ENCODE measurements around the gene EYS. TPM values are rescaled to one million over a fixed set of nuclear protein-coding genes. Genes with fewer than 3 reads are reported as not detected.

Gene EYS
- total RNA-seq, 2 donors from 2014 or later, result 0.18 to 3.5 TPM

GRCh38 chr6:63821442-63821841 is 1885.6 kb downstream of the EYS start:
- Histone ChIP-seq H3K36me3 (no peaks in the 10 kb centered on the region), H3K4me3 (no peak overlapping the region), H3K9me3 (no peaks in the 10 kb centered on the region), H3K27me3 (replicated peaks; ENCODE audit: insufficient read depth) (no peaks in the 10 kb centered on the region), H3K4me1 (replicated peaks) (no peaks in the 10 kb centered on the region), H3K27ac (no peak overlapping the region)
- TF ChIP-seq, protein P1, sequence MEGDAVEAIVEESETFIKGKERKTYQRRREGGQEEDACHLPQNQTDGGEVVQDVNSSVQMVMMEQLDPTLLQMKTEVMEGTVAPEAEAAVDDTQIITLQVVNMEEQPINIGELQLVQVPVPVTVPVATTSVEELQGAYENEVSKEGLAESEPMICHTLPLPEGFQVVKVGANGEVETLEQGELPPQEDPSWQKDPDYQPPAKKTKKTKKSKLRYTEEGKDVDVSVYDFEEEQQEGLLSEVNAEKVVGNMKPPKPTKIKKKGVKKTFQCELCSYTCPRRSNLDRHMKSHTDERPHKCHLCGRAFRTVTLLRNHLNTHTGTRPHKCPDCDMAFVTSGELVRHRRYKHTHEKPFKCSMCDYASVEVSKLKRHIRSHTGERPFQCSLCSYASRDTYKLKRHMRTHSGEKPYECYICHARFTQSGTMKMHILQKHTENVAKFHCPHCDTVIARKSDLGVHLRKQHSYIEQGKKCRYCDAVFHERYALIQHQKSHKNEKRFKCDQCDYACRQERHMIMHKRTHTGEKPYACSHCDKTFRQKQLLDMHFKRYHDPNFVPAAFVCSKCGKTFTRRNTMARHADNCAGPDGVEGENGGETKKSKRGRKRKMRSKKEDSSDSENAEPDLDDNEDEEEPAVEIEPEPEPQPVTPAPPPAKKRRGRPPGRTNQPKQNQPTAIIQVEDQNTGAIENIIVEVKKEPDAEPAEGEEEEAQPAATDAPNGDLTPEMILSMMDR (IDR thresholded peaks at IDR 0.05), result no peak
- TF ChIP-seq POLR2A (IDR thresholded peaks at IDR 0.05) (no peak), POLR2AphosphoS5 (IDR thresholded peaks at IDR 0.05) (no peak)
- intact Hi-C loops (cut with DNase I), result no loop called here
- 62% methylated on average over 1 of the region's 1 CpG for WGBS
- no peak for DNase-seq (ENCODE audit: low spot score)

GRCh38 chr6:63819831-63820230 is 1887.2 kb downstream of the EYS start:
- DNase-seq (ENCODE audit: low spot score), result no peak
- Histone ChIP-seq H3K4me1 (replicated peaks) (no peaks in the 10 kb centered on the region), H3K27ac (no peak overlapping the region), H3K27me3 (replicated peaks; ENCODE audit: insufficient read depth) (no peaks in the 10 kb centered on the region), H3K36me3 (no peaks in the 10 kb centered on the region), H3K4me3 (no peak overlapping the region), H3K9me3 (no peaks in the 10 kb centered on the region)
- TF ChIP-seq POLR2AphosphoS5 (IDR thresholded peaks at IDR 0.05), result no peak
- TF ChIP-seq POLR2A (IDR thresholded peaks at IDR 0.05), result no peak
- TF ChIP-seq, protein P1 (IDR thresholded peaks at IDR 0.05), result no peak
- intact Hi-C loops (cut with DNase I), result no loop called here
- WGBS, result 75% methylated on average over 1 of the region's 1 CpG

GRCh38 chr6:63817492-63818050 is 1889.5 kb downstream of the EYS start:
- WGBS, result 92% methylated on average over 4 of the region's 4 CpGs
- intact Hi-C loops (cut with DNase I), result no loop called here
- Histone ChIP-seq H3K27ac (no peak overlapping the region), H3K27me3 (replicated peaks; ENCODE audit: insufficient read depth) (no peaks in the 10 kb centered on the region), H3K36me3 (no peaks in the 10 kb centered on the region), H3K4me1 (replicated peaks) (no peaks in the 10 kb centered on the region), H3K9me3 (no peaks in the 10 kb centered on the region), H3K4me3 (no peak overlapping the region)
- no peak for TF ChIP-seq POLR2A (IDR thresholded peaks at IDR 0.05)
- no peak for TF ChIP-seq POLR2AphosphoS5 (IDR thresholded peaks at IDR 0.05)
- TF ChIP-seq, protein P1 (IDR thresholded peaks at IDR 0.05), result no peak
- no peak for DNase-seq (ENCODE audit: low spot score)

DNA sequence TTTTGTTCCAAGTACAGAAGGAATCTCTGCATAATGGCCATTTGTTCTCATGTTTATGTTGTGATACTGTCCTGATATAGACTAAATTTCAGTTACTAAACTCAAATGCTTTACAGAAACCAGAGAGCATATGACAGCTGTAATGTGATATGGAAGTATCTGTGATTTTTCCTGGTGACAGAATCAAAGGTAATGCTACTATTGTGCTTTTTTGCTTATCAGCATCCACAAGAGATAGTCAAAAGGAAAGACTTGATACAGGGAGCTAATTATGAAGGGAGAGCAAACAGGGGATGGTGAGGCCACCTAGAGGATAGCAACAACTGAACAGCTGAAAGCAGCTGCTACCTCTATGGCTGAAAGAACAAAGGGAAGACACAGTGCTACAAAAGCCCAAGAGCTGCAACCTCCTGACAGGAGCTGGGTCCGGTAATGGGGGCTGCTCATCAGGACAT is 1890.0 kb downstream of the EYS start:
- H3K4me1 ChIP-seq (replicated peaks), result no peaks in the 10 kb centered on the region
- no peak for DNase-seq (ENCODE audit: low spot score)
- TF ChIP-seq, protein P1 (IDR thresholded peaks at IDR 0.05), result no peak
- no peak for TF ChIP-seq POLR2AphosphoS5 (IDR thresholded peaks at IDR 0.05)
- TF ChIP-seq POLR2A (IDR thresholded peaks at IDR 0.05), result no peak
- no peak overlapping the region for H3K27ac ChIP-seq
- intact Hi-C loops (cut with DNase I), result no loop called here
- no peaks in the 10 kb centered on the region for H3K9me3 ChIP-seq
- no peaks in the 10 kb centered on the region for H3K27me3 ChIP-seq (replicated peaks; ENCODE audit: insufficient read depth)
- 73% methylated on average over 1 of the region's 1 CpG for WGBS
- no peak overlapping the region for H3K4me3 ChIP-seq
- H3K36me3 ChIP-seq, result no peaks in the 10 kb centered on the region

GRCh38 chr6:63816401-63816981 is 1890.5 kb downstream of the EYS start:
- DNase-seq (ENCODE audit: low spot score), result no peak
- Histone ChIP-seq H3K4me3 (no peak overlapping the region), H3K36me3 (no peaks in the 10 kb centered on the region), H3K27me3 (replicated peaks; ENCODE audit: insufficient read depth) (no peaks in the 10 kb centered on the region), H3K27ac (no peak overlapping the region), H3K9me3 (no peaks in the 10 kb centered on the region), H3K4me1 (replicated peaks) (no peaks in the 10 kb centered on the region)
- 32% methylated on average over 5 of the region's 5 CpGs for WGBS
- intact Hi-C loops (cut with DNase I), result no loop called here
- TF ChIP-seq POLR2AphosphoS5 (IDR thresholded peaks at IDR 0.05) (no peak), POLR2A (IDR thresholded peaks at IDR 0.05) (no peak)
